Astrocyte (in vitro differentiated cells and primary cell): ENCODE results near the gene CD44.

Source experiments
- EZH2 ChIP-seq: IDR thresholded peaks from 2 replicates; pipeline ENCODE4 v1.6.1; 2012; ENCODE audit warnings: mild to moderate bottlenecking, low read length, inconsistent platforms; ENCODE audit not compliant: insufficient read depth
- TF ChIP-seq, protein P1 (sequence below): IDR thresholded peaks from 2 replicates; pipeline ENCODE4 v1.5.1; 2011; ENCODE audit warnings: low read depth, mild to moderate bottlenecking, inconsistent platforms, low read length, moderate library complexity; ENCODE audit not compliant: insufficient read depth

DNA sequence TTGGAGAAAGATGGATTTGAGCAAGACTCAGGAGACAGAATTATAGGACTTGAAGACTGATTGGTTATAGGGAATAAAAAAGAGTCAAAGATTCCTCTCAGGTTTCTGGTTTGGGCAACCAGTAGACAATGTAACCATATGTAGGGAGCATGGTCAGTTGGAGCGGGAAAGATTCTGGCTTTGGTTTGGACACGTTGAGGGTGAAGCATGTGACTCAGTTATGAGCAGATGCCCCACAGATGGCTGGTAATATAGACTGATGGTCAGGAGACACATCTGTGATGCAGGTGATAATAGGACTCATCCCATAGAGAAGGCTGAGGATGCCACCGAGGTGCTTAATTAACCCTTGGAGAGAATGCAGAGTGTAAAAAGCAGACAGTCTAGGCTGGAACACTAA is 132.1 kb downstream of the CD44 start:
- TF ChIP-seq, protein P1, sequence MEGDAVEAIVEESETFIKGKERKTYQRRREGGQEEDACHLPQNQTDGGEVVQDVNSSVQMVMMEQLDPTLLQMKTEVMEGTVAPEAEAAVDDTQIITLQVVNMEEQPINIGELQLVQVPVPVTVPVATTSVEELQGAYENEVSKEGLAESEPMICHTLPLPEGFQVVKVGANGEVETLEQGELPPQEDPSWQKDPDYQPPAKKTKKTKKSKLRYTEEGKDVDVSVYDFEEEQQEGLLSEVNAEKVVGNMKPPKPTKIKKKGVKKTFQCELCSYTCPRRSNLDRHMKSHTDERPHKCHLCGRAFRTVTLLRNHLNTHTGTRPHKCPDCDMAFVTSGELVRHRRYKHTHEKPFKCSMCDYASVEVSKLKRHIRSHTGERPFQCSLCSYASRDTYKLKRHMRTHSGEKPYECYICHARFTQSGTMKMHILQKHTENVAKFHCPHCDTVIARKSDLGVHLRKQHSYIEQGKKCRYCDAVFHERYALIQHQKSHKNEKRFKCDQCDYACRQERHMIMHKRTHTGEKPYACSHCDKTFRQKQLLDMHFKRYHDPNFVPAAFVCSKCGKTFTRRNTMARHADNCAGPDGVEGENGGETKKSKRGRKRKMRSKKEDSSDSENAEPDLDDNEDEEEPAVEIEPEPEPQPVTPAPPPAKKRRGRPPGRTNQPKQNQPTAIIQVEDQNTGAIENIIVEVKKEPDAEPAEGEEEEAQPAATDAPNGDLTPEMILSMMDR = no peak
- TF ChIP-seq EZH2 = no peak
